ENCODE results near the gene PRICKLE4. TPM values are rescaled to one million over a fixed set of nuclear protein-coding genes. Genes with fewer than 3 reads are reported as not detected.

Gene PRICKLE4
- total and polyA plus RNA-seq, 2 of the 4 experiments (the other 2 are of a cell fraction), result 0.72 TPM; not detected in 1

DNA sequence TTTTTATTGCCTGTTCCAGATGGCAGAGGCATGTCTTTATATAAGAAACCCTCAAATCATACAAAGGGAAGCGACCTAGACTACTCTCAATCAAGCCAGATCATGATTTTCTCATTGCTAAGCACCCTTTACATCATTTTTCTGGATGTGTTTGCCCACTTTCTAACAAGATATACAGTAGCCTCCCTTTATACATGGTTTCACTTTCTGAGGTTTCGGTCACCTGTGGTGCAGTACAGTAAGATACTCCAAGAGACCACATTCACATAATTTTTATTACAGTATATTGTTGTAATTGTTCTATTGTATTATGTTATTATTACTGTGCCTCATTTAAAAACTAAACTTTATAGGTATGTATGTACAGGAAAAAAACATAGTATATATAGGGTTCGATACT lies 30.5 kb downstream of the PRICKLE4 start:
- no peak overlapping the region for H3K27ac ChIP-seq (ENCODE audit: insufficient read depth, low read length)
- H4K5ac ChIP-seq (ENCODE audit: low read depth, low read length), result no peak overlapping the region
- H2BK15ac ChIP-seq (ENCODE audit: low read depth, low read length), result no peak overlapping the region
- H2AFZ ChIP-seq (replicated peaks; ENCODE audit: low read length, poor library complexity), result no peak overlapping the region
- ChIA-PET POLR2A (ENCODE audit: unreplicated experiment) (no interaction called here), CTCF (no interaction called here)
- dilution Hi-C loops (cut with HindIII; ENCODE audit: low sequenced_read_pairs, unreplicated experiment), result no loop called here
- no peak overlapping the region for H4K8ac ChIP-seq (ENCODE audit: low read depth in 2 of 2, low read length in 2 of 2)
- H2AK5ac ChIP-seq (ENCODE audit: low read depth, low read length), result no peak overlapping the region
- H2BK20ac ChIP-seq (ENCODE audit: low read depth, low read length), result no peak overlapping the region
- H2BK5ac ChIP-seq (ENCODE audit: low read depth, low read length, poor library complexity, severe bottlenecking), result no peak overlapping the region
- no peaks in the 10 kb centered on the region for H3K9me1 ChIP-seq (ENCODE audit: insufficient read depth, low read length)
- H4K20me1 ChIP-seq (ENCODE audit: insufficient read depth, low read length), result no peaks in the 10 kb centered on the region
- ATAC-seq (ENCODE audit: low read depth), result no peak
- no peaks in the 10 kb centered on the region; a peak in 1 of 4 replicates for H3K79me1 ChIP-seq (ENCODE audit: low read depth in 1 of 2, low read length in 2 of 2)
- H3K4me1 ChIP-seq (ENCODE audit: control insufficient read depth, insufficient read depth, low read length), result no peaks in the 10 kb centered on the region
- no CpG with 5 or more reads among the region's 3 CpGs for WGBS, 2 experiments (ENCODE audit: extremely low coverage in 2 of 2, insufficient read length in 1 of 2)
- H3K9ac ChIP-seq (ENCODE audit: low read depth, low read length), result no peak overlapping the region
- no peak for DNase-seq
- no peak overlapping the region for H3K4me2 ChIP-seq (ENCODE audit: low read depth, low read length)
- no peak overlapping the region for H3K4me3 ChIP-seq (ENCODE audit: insufficient read depth, low read depth, low read length)
- intact Hi-C loops (cut with micrococcal nuclease), result loop anchor here (2.0 kb wide), 1 partner anchor 68 kb away; no protein-coding TSS in a partner anchor
- H2BK120ac ChIP-seq (ENCODE audit: low read depth, low read length), result no peak overlapping the region
- no peak overlapping the region for H2AK9ac ChIP-seq (replicated peaks; ENCODE audit: low read depth, low read length, poor library complexity)
- TF ChIP-seq RFX5 (IDR thresholded peaks at IDR 0.05; ENCODE audit: low read depth, low read length), result no peak
- TF ChIP-seq MAZ (IDR thresholded peaks at IDR 0.05; ENCODE audit: borderline replicate concordance, low read depth, low read length), result no peak
- TF ChIP-seq MXI1 (IDR thresholded peaks at IDR 0.05; ENCODE audit: borderline replicate concordance, low read depth, low read length), result no peak
- TF ChIP-seq ELK1 (IDR thresholded peaks at IDR 0.05; ENCODE audit: borderline replicate concordance, low read depth, low read length), result no peak
- TF ChIP-seq NFE2L2 (IDR thresholded peaks at IDR 0.05; ENCODE audit: low read depth, low read length), result no peak
- no peak for TF ChIP-seq RCOR1 (IDR thresholded peaks at IDR 0.05; ENCODE audit: insufficient replicate concordance, low read length)
- TF ChIP-seq BHLHE40 (IDR thresholded peaks at IDR 0.05; ENCODE audit: low read depth, low read length), result no peak
- TF ChIP-seq CHD1 (IDR thresholded peaks at IDR 0.05; ENCODE audit: low read depth, low read length), result no peak
- TF ChIP-seq, protein P1, sequence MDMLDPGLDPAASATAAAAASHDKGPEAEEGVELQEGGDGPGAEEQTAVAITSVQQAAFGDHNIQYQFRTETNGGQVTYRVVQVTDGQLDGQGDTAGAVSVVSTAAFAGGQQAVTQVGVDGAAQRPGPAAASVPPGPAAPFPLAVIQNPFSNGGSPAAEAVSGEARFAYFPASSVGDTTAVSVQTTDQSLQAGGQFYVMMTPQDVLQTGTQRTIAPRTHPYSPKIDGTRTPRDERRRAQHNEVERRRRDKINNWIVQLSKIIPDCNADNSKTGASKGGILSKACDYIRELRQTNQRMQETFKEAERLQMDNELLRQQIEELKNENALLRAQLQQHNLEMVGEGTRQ (IDR thresholded peaks at IDR 0.05; ENCODE audit: low read depth, low read length), result no peak
- no peak for TF ChIP-seq CEBPB (IDR thresholded peaks at IDR 0.05; ENCODE audit: low read depth, low read length)
- no peak for TF ChIP-seq RAD21 (IDR thresholded peaks at IDR 0.05; ENCODE audit: low read length)
- TF ChIP-seq POLR2A (IDR thresholded peaks at IDR 0.05; ENCODE audit: low read depth, low read length), result no peak
- no peak for TF ChIP-seq SMC3 (IDR thresholded peaks at IDR 0.05; ENCODE audit: low read depth, low read length)
- TF ChIP-seq, protein P2, sequence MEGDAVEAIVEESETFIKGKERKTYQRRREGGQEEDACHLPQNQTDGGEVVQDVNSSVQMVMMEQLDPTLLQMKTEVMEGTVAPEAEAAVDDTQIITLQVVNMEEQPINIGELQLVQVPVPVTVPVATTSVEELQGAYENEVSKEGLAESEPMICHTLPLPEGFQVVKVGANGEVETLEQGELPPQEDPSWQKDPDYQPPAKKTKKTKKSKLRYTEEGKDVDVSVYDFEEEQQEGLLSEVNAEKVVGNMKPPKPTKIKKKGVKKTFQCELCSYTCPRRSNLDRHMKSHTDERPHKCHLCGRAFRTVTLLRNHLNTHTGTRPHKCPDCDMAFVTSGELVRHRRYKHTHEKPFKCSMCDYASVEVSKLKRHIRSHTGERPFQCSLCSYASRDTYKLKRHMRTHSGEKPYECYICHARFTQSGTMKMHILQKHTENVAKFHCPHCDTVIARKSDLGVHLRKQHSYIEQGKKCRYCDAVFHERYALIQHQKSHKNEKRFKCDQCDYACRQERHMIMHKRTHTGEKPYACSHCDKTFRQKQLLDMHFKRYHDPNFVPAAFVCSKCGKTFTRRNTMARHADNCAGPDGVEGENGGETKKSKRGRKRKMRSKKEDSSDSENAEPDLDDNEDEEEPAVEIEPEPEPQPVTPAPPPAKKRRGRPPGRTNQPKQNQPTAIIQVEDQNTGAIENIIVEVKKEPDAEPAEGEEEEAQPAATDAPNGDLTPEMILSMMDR (conservative IDR thresholded peaks at IDR 0.05; ENCODE audit: low read depth, low read length), result no peak
- no peak for TF ChIP-seq MAFK (IDR thresholded peaks at IDR 0.05; ENCODE audit: low read depth, low read length)
- no peak for TF ChIP-seq FOS (IDR thresholded peaks at IDR 0.05; ENCODE audit: low read depth, low read length)
- BruUV-seq (replicated peaks), result no TSS peak
- H3K36me3 ChIP-seq (ENCODE audit: control insufficient read depth, insufficient read depth, low read length), result peaks cover 5% of the 10 kb centered on the region; the same call in 1 of the 2 replicates
- H3K23ac ChIP-seq (ENCODE audit: low read depth, low read length), result no peak overlapping the region
- H4K91ac ChIP-seq (ENCODE audit: insufficient read depth, low read depth, low read length), result no peak overlapping the region
- no peak overlapping the region for H3K4ac ChIP-seq (ENCODE audit: low read depth, low read length)
- no peak overlapping the region for H3K18ac ChIP-seq (ENCODE audit: low read depth, low read length)
- H3K14ac ChIP-seq (replicated peaks; ENCODE audit: low read depth, low read length), result no peak overlapping the region
- no peak overlapping the region; the same call in 1 of the 2 replicates for H3K56ac ChIP-seq (ENCODE audit: extremely low read depth, insufficient read depth, low read length)
- H3K27me3 ChIP-seq (ENCODE audit: control insufficient read depth, insufficient read depth, low read length), result no peaks in the 10 kb centered on the region
- in situ Hi-C loops (cut with MboI; ENCODE audit: low sequenced_read_pairs), result no loop called here
- no peaks in the 10 kb centered on the region for H3K9me3 ChIP-seq (ENCODE audit: control insufficient read depth, insufficient read depth, low read length)
